Fibroblast of lung (primary cell): ENCODE results near the gene CCDC106. TPM values are rescaled to one million over a fixed set of nuclear protein-coding genes. Genes with fewer than 3 reads are reported as not detected.

Experiments used
- DNase-seq, 2 donors: peaks; one replicate each; pipeline versions ENCODE4 v3.0.0 to v3.0.0-alpha.2; 2010; ENCODE audit warnings: low read depth in 2 of 2
- H2AFZ ChIP-seq: 2 replicates; pipeline ENCODE4 v1.5.1; 2012; ENCODE audit warnings: low read length, control low read depth, inconsistent platforms
- H3K27ac ChIP-seq: 2 replicates; pipeline ENCODE4 v1.5.1; 2011; ENCODE audit warnings: low read length, control low read depth; ENCODE audit not compliant: insufficient read depth
- H3K27me3 ChIP-seq: 2 replicates; pipeline ENCODE4 v1.5.1; 2011; ENCODE audit warnings: mild to moderate bottlenecking, low read length; ENCODE audit not compliant: control insufficient read depth, insufficient read depth
- H3K36me3 ChIP-seq: 2 replicates; pipeline ENCODE4 v1.5.1; 2011; ENCODE audit warnings: low read length; ENCODE audit not compliant: control insufficient read depth, insufficient read depth
- H3K4me1 ChIP-seq: 2 replicates; pipeline ENCODE4 v1.5.1; 2011; ENCODE audit warnings: low read length; ENCODE audit not compliant: control insufficient read depth, insufficient read depth; ENCODE audit errors: extremely low read depth
- H3K4me2 ChIP-seq: 2 replicates; pipeline ENCODE4 v1.5.1; 2011; ENCODE audit warnings: low read length, control low read depth; ENCODE audit not compliant: insufficient read depth; ENCODE audit errors: extremely low read depth
- H3K4me3 ChIP-seq, 4 experiments: fragments of 200-600 bp in 1 of 4; sonication (generic) in 1 of 4; replicated peaks in 1 of 4; 2 replicates each; pipeline ENCODE4 v1.5.1; 2011 to 2016; ENCODE audit warnings: low read length in 4 of 4, low read depth in 3 of 4, mild to moderate bottlenecking in 3 of 4, control low read depth in 2 of 4, inconsistent platforms in 1 of 4, mixed read lengths in 1 of 4; ENCODE audit not compliant: insufficient read depth in 1 of 4; ENCODE audit errors: control extremely low read depth in 1 of 4
- H3K79me2 ChIP-seq: 2 replicates; pipeline ENCODE4 v1.5.1; 2012; ENCODE audit warnings: mild to moderate bottlenecking, low read length, inconsistent platforms; ENCODE audit not compliant: control insufficient read depth, insufficient read depth
- H3K9ac ChIP-seq: 2 replicates; pipeline ENCODE4 v1.5.1; 2011; ENCODE audit warnings: mild to moderate bottlenecking, low read length, control low read depth; ENCODE audit not compliant: insufficient read depth
- H3K9me3 ChIP-seq: 2 replicates; pipeline ENCODE4 v1.5.1; 2012; ENCODE audit warnings: low read depth, low read length; ENCODE audit not compliant: control insufficient read depth, insufficient read depth
- H4K20me1 ChIP-seq: 2 replicates; pipeline ENCODE4 v1.5.1; 2011; ENCODE audit warnings: low read length; ENCODE audit not compliant: control insufficient read depth, insufficient read depth; ENCODE audit errors: extremely low read depth
- CTCF ChIP-seq, 2 donors: IDR thresholded peaks in 1 of 2; conservative IDR thresholded peaks in 1 of 2; 1 replicate in 1 of 2; 2 replicates in 1 of 2; pipeline ENCODE4 v1.5.1; 2011 to 2012; ENCODE audit warnings: low read length in 2 of 2, control low read depth in 1 of 2, inconsistent platforms in 1 of 2, low read depth in 1 of 2, mild to moderate bottlenecking in 1 of 2
- EZH2 ChIP-seq: IDR thresholded peaks from 2 replicates; pipeline ENCODE4 v1.5.1; 2012; ENCODE audit warnings: low read length, control low read depth, mild to moderate bottlenecking; ENCODE audit errors: missing control alignments
- polyA plus RNA-seq, 2 donors: library from polyadenylated mRNA; depleted of rRNA in 1 of 2; stranded (reverse) in 1 of 2; unstranded in 1 of 2; fragments of >200 nt; gene quantifications; 2 replicates each; pipeline ENCODE4 v1.2.1, GENCODE V29; 2011 to 2012; ENCODE audit warnings: missing spikeins in 1 of 2
- total RNA-seq: library from RNA; depleted of rRNA; stranded (reverse); fragments of >200 nt; gene quantifications from 2 replicates; pipeline ENCODE4 v1.2.1, GENCODE V29; 2014

The CCDC106 gene
- total and polyA plus RNA-seq, 2 donors (not counting 1 experiment from before 2014, with no cell fraction given): 4.5 to 10.2 TPM

- H3K4me2 ChIP-seq: peak within 1 kb of the TSS; percentile 93
- no peaks in the 10 kb centered on the region for H4K20me1 ChIP-seq
- peak; percentile 79 to 94 for DNase-seq
- peak within 1 kb of the TSS; percentile 78 for H3K27ac ChIP-seq
- H3K36me3 ChIP-seq: peaks cover 5% of the 10 kb centered on the region
- TF ChIP-seq CTCF (conservative IDR thresholded peaks at IDR 0.05 in 1 of 2, IDR thresholded peaks at IDR 0.05 in 1 of 2; ENCODE audit: low read depth in 1 of 2, low read length in 2 of 2): no peak
- TF ChIP-seq EZH2: no peak
- H3K27me3 ChIP-seq: no peaks in the 10 kb centered on the region
- peak within 1 kb of the TSS; percentile 83 for H3K9ac ChIP-seq
- H3K79me2 ChIP-seq: no peaks in the 10 kb centered on the region
- peak within 1 kb of the TSS; percentile 43 to 84 (median 68) for H3K4me3 ChIP-seq
- no peaks in the 10 kb centered on the region for H3K9me3 ChIP-seq
- H2AFZ ChIP-seq: peak within 1 kb of the TSS; percentile 95
- peaks cover 5% of the 10 kb centered on the region for H3K4me1 ChIP-seq
Measured at GRCh38 chr19:55624109-55625003, 23.7 kb upstream of the CCDC106 start, which contains the start of gene ZNF784. Gene ZNF784, minus strand, starts transcription at chr19:55624566. Its CDS starts 5 bp downstream, at chr19:55624561.

- Histone ChIP-seq H3K9ac (no peak overlapping the region), H3K36me3 (peaks cover 5% of the 10 kb centered on the region), H3K4me2 (peak overlapping the region; percentile 93), H3K79me2 (no peaks in the 10 kb centered on the region), H3K27me3 (no peaks in the 10 kb centered on the region), H3K9me3 (no peaks in the 10 kb centered on the region), H3K4me1 (peaks cover 2% of the 10 kb centered on the region), H3K27ac (no peak overlapping the region), H2AFZ (peak overlapping the region; percentile 95), H4K20me1 (no peaks in the 10 kb centered on the region), H3K4me3 (peak overlapping the region; percentile 43 to 84 (median 68))
- no peak for TF ChIP-seq CTCF (conservative IDR thresholded peaks at IDR 0.05 in 1 of 2, IDR thresholded peaks at IDR 0.05 in 1 of 2; ENCODE audit: low read depth in 1 of 2, low read length in 2 of 2)
- no peak for TF ChIP-seq EZH2
- DNase-seq: no peak
Measured at GRCh38 chr19:55625004-55625326, 23.0 kb upstream of the CCDC106 start.

GRCh38 chr19:55626350-55626749 is 21.7 kb upstream of the CCDC106 start:
- H4K20me1 ChIP-seq: no peaks in the 10 kb centered on the region
- no peaks in the 10 kb centered on the region for H3K79me2 ChIP-seq
- no peak overlapping the region for H3K4me3 ChIP-seq
- TF ChIP-seq EZH2 (no peak), CTCF (conservative IDR thresholded peaks at IDR 0.05 in 1 of 2, IDR thresholded peaks at IDR 0.05 in 1 of 2; ENCODE audit: low read depth in 1 of 2, low read length in 2 of 2) (no peak)
- no peak overlapping the region for H2AFZ ChIP-seq
- H3K27ac ChIP-seq: no peak overlapping the region
- no peak for DNase-seq
- H3K27me3 ChIP-seq: no peaks in the 10 kb centered on the region
- no peaks in the 10 kb centered on the region for H3K9me3 ChIP-seq
- peaks cover 3% of the 10 kb centered on the region for H3K36me3 ChIP-seq
- no peak overlapping the region for H3K4me2 ChIP-seq
- H3K4me1 ChIP-seq: peaks cover 2% of the 10 kb centered on the region
- H3K9ac ChIP-seq: no peak overlapping the region
